Peyer's patch (tissue), 4 donors: ENCODE results near the gene ADGB.

Experiments used
- CTCF ChIP-seq, 6 experiments: fragments of 450-650 bp in 4 of 6; fragments of 200-600 bp in 2 of 6; sonication (generic) in 1 of 6; IDR thresholded peaks; one replicate each; pipeline ENCODE4 v1.5.1; 2017 to 2019; ENCODE audit warnings: antibody characterized with exemption in 6 of 6, mild to moderate bottlenecking in 3 of 6, moderate library complexity in 1 of 6
- POLR2A ChIP-seq, 2 donors: fragments of 450-650 bp; IDR thresholded peaks; one replicate each; pipeline ENCODE4 v1.5.1; 2017; ENCODE audit warnings: antibody characterized with exemption in 2 of 2, mild to moderate bottlenecking in 2 of 2, moderate library complexity in 2 of 2

- no peak for TF ChIP-seq CTCF (IDR thresholded peaks at IDR 0.05)
- TF ChIP-seq POLR2A (IDR thresholded peaks at IDR 0.05) = no peak
These were observed 80.6 kb downstream of the ADGB start for GRCh38 chr6:146679386-146679785.
